HUES64 (cell line): Measurements from ENCODE around the gene UGP2. TPM values are rescaled to one million over a fixed set of nuclear protein-coding genes. Genes with fewer than 3 reads are reported as not detected.
"Not testable (repeated sequence)": the region's sequence is repeated elsewhere in the genome, so short reads cannot be mapped to it uniquely, and the experiment has no call there.

Experiments used
- H3K27ac ChIP-seq: 2 replicates; pipeline ENCODE4 v1.7.0; 2013; ENCODE audit warnings: low read depth, low read length, inconsistent platforms
- H3K27me3 ChIP-seq: 2 replicates; pipeline ENCODE4 v1.6.1; 2013; ENCODE audit warnings: mild to moderate bottlenecking, low read length; ENCODE audit not compliant: insufficient read depth
- H3K36me3 ChIP-seq: 2 replicates; pipeline ENCODE4 v1.6.1; 2013; ENCODE audit warnings: mild to moderate bottlenecking, low read length; ENCODE audit not compliant: insufficient read depth
- H3K4me1 ChIP-seq: 2 replicates; pipeline ENCODE4 v1.6.1; 2013; ENCODE audit warnings: mild to moderate bottlenecking, low read length, moderate library complexity; ENCODE audit not compliant: insufficient read depth
- H3K4me3 ChIP-seq: 2 replicates; pipeline ENCODE4 v1.5.1; 2013; ENCODE audit warnings: mild to moderate bottlenecking, low read length, moderate library complexity
- H3K9ac ChIP-seq: 2 replicates; pipeline ENCODE4 v1.6.1; 2013; ENCODE audit warnings: mild to moderate bottlenecking, low read depth, low read length
- H3K9me3 ChIP-seq: 2 replicates; pipeline ENCODE4 v1.6.1; 2013; ENCODE audit warnings: low read depth, low read length; ENCODE audit not compliant: insufficient read depth
- WGBS: fragments of 150-250, 120-280 bp; methylation state at CpG from one replicate; pipeline ENCODE4 v1.1.7; 2013; ENCODE audit warnings: missing lambda C conversion rate; 5-methylcytosine and 5-hydroxymethylcytosine counted together
- polyA plus RNA-seq, 2 experiments: library from polyadenylated mRNA; stranded (reverse); fragments of 50-300 nt; gene quantifications; one replicate each; pipeline ENCODE4 v1.2.3, GENCODE V29; 2013

Gene UGP2
- polyA plus RNA-seq (2013, experiment 1 of 2) = 378 TPM
- 401 TPM for polyA plus RNA-seq (2013, experiment 2 of 2)

DNA sequence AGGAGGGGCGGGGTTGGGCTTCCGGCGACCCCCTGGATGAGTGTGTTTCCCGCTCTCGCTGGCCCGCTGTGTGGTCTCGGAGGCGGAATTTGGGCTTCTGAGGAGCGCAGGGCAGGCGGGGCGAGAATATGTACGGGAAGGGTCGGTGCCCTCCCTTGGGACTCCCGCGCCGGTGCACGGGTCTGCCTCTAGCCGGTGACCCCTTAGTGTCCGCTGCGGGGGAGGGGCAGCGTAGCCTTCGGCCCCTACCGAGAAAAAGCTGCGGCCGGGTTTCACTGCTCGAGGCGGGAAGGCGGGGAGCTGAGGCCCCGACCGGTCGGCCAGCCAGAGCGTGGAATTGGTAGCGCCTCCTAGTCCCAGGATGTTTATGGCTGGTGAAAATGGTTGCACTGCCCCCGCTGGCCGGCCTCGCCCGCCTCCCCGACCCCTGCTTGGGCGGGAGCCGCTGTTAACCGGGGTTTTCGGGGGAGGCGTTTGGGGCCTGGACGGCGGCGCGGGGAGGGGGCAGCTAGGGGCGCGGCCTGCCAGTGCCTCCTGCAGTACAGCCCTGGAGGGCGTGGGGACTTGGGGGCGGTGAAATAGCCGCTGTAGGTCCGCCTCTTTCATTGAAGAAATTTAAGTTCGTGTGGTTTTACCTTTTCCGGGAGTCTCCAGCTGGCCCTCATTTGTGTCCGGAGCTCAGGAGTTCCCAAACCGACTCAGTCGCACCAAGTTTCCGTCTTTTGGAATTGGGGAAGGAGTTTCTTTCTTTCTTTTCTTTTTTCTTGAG lies at the start of gene UGP2:
UGP2 (plus strand) TSS at position 643 of the 769 bp plus-strand sequence. CDS start 290 bp downstream, outside the sequence.
- Histone ChIP-seq H3K27me3 (no peaks in the 10 kb centered on the region), H3K27ac (peak within 1 kb of the TSS; percentile 100), H3K9ac (peak within 1 kb of the TSS; percentile 95), H3K4me1 (peaks cover 24% of the 10 kb centered on the region), H3K9me3 (no peaks in the 10 kb centered on the region), H3K36me3 (no peaks in the 10 kb centered on the region; the same call in 1 of the 2 replicates), H3K4me3 (peak within 1 kb of the TSS; percentile 94)
- under 1% methylated on average over 59 of the region's 59 CpGs for WGBS

DNA sequence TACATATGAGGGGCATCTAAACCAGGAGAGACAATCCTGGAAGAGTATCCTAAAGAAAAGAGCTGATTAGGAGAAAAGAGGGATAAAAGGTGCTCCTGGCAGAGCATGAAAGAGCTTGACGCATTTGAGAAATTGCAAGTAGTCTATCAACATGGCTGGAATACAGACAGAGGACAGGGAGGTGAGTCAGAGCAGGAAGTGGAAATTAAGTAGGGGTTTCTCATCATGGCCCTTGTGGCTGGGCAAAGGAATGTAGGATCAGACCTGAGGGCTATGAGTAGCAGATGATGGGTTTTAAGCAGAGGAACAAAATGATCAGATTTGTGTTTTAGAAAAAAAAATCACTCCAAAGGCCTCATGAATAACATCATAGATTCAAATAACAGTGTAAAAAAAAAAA lies 49.2 kb upstream of the UGP2 start:
- Histone ChIP-seq H3K27ac (no peak overlapping the region), H3K9ac (no peak overlapping the region)
- WGBS = 86% methylated on average over 1 of the region's 1 CpG

DNA sequence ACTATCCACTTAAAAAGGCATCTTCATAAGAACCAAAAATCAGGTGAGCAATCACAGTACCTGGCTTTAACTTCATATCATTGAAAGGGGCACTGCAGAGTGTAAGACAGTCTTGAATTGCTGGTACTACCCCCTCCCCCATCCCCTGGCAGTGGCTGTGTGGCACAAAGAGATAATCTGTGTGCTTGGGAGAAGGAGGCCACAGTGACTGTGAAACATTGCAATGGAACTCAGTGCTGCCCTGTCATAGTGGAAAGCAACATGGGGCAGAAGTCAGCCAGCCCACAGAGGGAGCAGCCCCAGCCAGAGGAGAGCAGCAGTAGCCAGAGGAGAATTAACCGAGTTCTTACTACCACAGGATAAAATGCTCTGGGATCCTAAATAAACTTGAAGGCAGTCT lies 45.3 kb upstream of the UGP2 start:
- WGBS = 97% methylated on average over 1 of the region's 1 CpG
- H3K9me3 ChIP-seq = no peaks in the 10 kb centered on the region

More for the DNA sequence above, 49.2 kb upstream of the UGP2 start:
- H3K4me3 ChIP-seq = no peak overlapping the region
- peaks cover 11% of the 10 kb centered on the region; the same call in 1 of the 2 replicates for H3K4me1 ChIP-seq
- no peaks in the 10 kb centered on the region for H3K36me3 ChIP-seq
- no peaks in the 10 kb centered on the region for H3K9me3 ChIP-seq
- no peaks in the 10 kb centered on the region for H3K27me3 ChIP-seq

DNA sequence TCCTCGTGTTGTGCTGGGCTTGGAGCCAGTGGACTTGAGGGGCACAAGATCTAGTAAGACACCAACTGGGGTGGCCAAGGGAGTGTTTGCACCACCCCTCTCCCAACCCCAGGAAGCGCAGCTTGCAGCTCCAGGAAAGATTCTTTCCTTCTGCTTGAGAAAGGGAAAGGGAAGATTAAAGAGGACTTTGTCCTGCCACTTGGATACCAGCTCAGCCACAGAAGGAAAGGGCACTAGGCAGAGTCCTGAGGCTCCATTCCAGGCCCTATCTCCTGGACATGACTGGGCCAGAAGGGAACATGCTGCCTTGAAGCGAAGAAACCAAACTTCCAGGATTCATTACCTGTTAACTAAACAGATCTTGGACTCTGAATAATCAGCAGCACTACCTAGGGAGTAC lies 44.9 kb upstream of the UGP2 start:
- no peak overlapping the region for H3K4me3 ChIP-seq
- H3K27me3 ChIP-seq = no peaks in the 10 kb centered on the region
- no peak overlapping the region for H3K27ac ChIP-seq
- no peaks in the 10 kb centered on the region for H3K36me3 ChIP-seq
- H3K4me1 ChIP-seq = no peaks in the 10 kb centered on the region
- H3K9ac ChIP-seq = no peak overlapping the region
- 0 out of 2 replicates have a peak, but pooled peaks cover 2% of the 10 kb centered on the region for H3K9me3 ChIP-seq
- WGBS = 92% methylated on average over 3 of the region's 3 CpGs

More for the DNA sequence above, 45.3 kb upstream of the UGP2 start:
- no peak overlapping the region for H3K4me3 ChIP-seq
- H3K36me3 ChIP-seq = no peaks in the 10 kb centered on the region
- no peaks in the 10 kb centered on the region for H3K4me1 ChIP-seq
- no peak overlapping the region for H3K27ac ChIP-seq
- H3K27me3 ChIP-seq = no peaks in the 10 kb centered on the region
- H3K9ac ChIP-seq = no peak overlapping the region

DNA sequence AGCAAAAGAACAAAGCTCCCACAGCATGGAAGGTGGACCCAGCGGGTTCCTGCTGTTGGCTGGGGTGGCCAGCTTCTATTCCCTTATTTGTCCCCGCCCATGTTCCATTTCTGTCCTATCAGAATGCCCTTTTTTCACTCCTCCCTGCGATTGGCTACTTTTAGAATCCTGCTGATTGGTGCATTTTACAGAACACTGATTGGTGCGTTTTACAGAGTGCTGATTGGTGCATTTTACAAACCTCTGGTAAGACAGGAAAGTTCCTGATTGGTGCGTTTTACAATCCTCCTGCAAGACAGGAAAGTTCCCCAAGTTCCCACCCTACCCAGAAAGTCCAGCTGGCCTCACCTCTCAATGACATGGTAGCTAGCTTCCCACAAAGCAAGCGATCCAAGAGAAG lies 40.2 kb upstream of the UGP2 start:
- H3K9ac ChIP-seq = no peak overlapping the region

DNA sequence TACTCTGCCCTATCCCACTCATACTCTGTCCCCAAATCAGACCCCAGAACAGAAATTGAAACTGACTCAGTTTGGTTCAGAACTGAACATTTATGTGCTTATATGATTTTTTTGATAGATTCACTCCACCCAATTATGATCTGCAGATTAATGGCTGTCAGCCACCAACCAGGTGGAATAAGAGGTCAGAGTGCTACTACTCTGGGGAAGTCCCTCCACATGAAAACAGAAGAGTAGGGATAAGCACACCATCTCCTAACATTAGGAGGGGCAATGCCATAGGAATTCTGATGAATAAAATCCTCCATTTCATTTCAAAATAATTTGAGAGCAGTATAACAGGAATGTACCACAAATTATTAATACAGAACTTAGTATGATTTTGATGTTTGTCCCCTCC lies 36.3 kb upstream of the UGP2 start:
- H3K9ac ChIP-seq = no peak overlapping the region
- H3K27ac ChIP-seq = no peak overlapping the region
- peaks cover 15% of the 10 kb centered on the region; the same call in 1 of the 2 replicates for H3K9me3 ChIP-seq
- no peaks in the 10 kb centered on the region for H3K4me1 ChIP-seq
- H3K4me3 ChIP-seq = no peak overlapping the region
- no peaks in the 10 kb centered on the region for H3K36me3 ChIP-seq
- H3K27me3 ChIP-seq = no peaks in the 10 kb centered on the region

More for the DNA sequence above, 40.2 kb upstream of the UGP2 start:
- H3K9me3 ChIP-seq = peaks cover 5% of the 10 kb centered on the region; the same call in 1 of the 2 replicates
- H3K4me1 ChIP-seq = no peaks in the 10 kb centered on the region
- no peak overlapping the region for H3K4me3 ChIP-seq
- H3K27ac ChIP-seq = no peak overlapping the region
- H3K27me3 ChIP-seq = no peaks in the 10 kb centered on the region
- 94% methylated on average over 6 of the region's 6 CpGs for WGBS
- H3K36me3 ChIP-seq = no peaks in the 10 kb centered on the region

DNA sequence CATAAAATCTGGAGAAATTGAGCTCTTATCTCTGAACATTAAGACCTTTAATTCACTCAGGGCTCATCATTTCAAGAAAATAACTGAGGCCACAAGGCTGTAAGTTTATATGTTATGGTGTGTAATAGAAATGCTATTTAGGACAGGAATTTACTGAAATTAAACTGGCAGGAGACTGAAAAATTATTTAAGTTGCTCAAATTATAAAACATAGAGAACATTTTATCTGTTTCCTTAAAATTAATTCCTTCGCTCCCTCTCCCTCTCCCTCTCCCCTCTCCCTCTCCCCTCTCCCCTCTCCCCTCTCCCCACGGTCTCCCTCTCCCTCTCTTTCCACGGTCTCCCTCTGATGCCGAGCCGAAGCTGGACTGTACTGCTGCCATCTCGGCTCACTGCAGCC lies 33.7 kb upstream of the UGP2 start:
- not testable (repeated sequence) for H3K36me3 ChIP-seq, H3K4me3 ChIP-seq, H3K27ac ChIP-seq, H3K4me1 ChIP-seq, H3K27me3 ChIP-seq, H3K9ac ChIP-seq
- peaks cover 14% of the 10 kb centered on the region; the same call in 1 of the 2 replicates for H3K9me3 ChIP-seq
- 100% methylated on average over 2 of the region's 6 CpGs for WGBS

DNA sequence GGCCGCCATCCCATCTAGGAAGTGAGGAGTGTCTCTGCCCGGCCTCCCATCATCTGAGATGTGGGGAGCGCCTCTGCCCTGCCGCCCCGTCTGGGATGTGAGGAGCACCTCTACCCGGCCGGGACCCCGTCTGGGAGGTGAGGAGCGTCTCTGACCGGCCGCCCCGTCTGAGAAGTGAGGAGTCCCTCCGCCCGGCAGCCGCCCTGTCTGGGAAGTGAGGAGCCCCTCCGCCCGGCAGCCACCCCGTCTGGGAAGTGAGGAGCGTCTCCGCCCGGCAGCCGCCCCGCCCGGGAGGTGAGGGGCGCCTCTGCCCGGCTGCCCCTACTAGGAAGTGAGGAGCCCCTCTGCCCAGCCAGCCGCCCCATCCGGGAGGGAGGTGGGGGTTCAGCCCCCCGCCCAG lies 32.8 kb upstream of the UGP2 start:
- H3K9ac ChIP-seq, H3K4me3 ChIP-seq, H3K36me3 ChIP-seq, H3K4me1 ChIP-seq, H3K27me3 ChIP-seq, H3K27ac ChIP-seq: not testable (repeated sequence)
- peaks cover 14% of the 10 kb centered on the region; the same call in 1 of the 2 replicates for H3K9me3 ChIP-seq
- WGBS = 95% methylated on average over 29 of the region's 29 CpGs

DNA sequence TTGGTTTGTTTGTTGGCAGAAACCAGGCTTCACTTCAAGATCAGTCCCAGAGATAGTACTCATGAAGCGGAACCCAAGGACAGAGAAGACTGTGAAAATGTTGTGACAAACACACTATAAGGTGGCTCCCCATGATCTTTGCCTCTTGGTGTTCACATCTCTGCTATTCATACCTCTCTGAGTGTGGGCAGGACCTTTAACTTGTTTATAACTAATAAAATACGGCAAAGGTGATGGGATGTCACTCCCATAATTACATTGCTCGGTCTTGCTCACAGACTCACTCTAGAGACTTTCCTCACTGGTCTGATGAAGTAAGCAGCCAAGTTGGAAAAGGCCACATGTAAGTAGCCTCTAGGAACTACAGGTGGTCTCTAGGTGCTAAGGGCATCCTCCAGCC lies 30.6 kb upstream of the UGP2 start:
- Histone ChIP-seq H3K27ac (no peak overlapping the region), H3K9ac (no peak overlapping the region), H3K4me3 (no peak overlapping the region), H3K4me1 (peaks cover 4% of the 10 kb centered on the region; the same call in 1 of the 2 replicates), H3K27me3 (no peaks in the 10 kb centered on the region), H3K36me3 (no peaks in the 10 kb centered on the region), H3K9me3 (peaks cover 10% of the 10 kb centered on the region; the same call in 1 of the 2 replicates)
- 98% methylated on average over 3 of the region's 3 CpGs for WGBS

DNA sequence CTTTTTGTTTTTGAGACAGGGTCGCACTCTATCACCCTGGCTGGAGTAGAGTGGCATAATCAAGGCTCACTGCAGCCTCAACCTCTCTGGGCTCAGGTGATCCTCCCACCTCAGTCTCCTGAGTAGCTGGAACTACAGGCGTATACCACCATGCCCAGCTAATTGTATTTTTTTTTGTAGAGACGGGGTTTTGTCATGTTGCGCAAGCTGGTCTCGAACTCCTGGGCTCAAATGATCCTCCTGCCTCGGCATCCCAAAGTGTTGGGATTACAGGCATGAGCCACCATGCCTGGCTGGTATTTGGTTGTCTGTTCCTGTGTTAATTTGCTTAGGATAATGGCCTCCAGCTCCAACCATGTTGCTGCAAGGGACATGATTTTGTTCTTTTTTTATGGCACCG lies 29.8 kb upstream of the UGP2 start:
- not testable (repeated sequence) for H3K27me3 ChIP-seq, H3K4me3 ChIP-seq, H3K36me3 ChIP-seq, H3K4me1 ChIP-seq, H3K9ac ChIP-seq, H3K27ac ChIP-seq
- peaks cover 10% of the 10 kb centered on the region; the same call in 1 of the 2 replicates for H3K9me3 ChIP-seq
- 98% methylated on average over 7 of the region's 7 CpGs for WGBS

DNA sequence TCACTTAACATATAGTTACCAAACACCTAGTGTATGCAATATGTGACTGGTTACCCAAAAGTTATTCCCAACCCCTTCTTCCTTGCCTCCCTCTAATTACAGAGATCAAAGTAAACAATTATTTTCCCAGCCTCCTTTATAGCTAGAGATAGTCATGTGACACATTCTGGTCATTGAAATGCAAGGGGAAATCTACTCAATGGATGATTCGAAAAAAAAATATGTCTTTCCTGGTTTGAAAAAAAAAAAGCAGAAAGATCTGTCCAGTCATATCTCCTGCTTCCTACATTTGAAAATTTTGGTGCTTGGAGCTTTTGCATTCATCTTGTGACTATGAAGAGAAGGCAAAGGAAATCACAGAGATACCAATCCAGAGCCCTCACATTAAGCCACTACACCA lies 27.6 kb upstream of the UGP2 start:
- Histone ChIP-seq H3K9ac (no peak overlapping the region), H3K4me3 (no peak overlapping the region), H3K9me3 (no peaks in the 10 kb centered on the region), H3K27ac (no peak overlapping the region), H3K36me3 (no peaks in the 10 kb centered on the region), H3K27me3 (no peaks in the 10 kb centered on the region), H3K4me1 (peaks cover 4% of the 10 kb centered on the region; the same call in 1 of the 2 replicates)
- 86% methylated on average over 1 of the region's 1 CpG for WGBS
